Endothelial cell of umbilical vein (primary cell): ENCODE data around the gene DPP6. TPM values are rescaled to one million over a fixed set of nuclear protein-coding genes. Genes with fewer than 3 reads are reported as not detected.

Experiments
- BruUV-seq: library from RNA; stranded (reverse); fragments of 400-500 nt; replicated peaks from 2 replicates; lab custom pipeline; 2021; lab: Mats Ljungman, UMichigan
- CTCF ChIA-PET: fragments of 300-600, 350-600 bp; sonication (Branson Sonifier 250); formaldehyde crosslinking; loops from one replicate; lab custom pipeline; 2021; ENCODE audit warnings: antibody characterized with exemption, inconsistent platforms; lab: Charles Lee
- POLR2A ChIA-PET: fragments of 300-600, 350-600 bp; sonication (Branson Sonifier 250); formaldehyde crosslinking; loops from one replicate; lab custom pipeline; 2021; ENCODE audit warnings: antibody characterized with exemption, inconsistent platforms; lab: Charles Lee
- DNase-seq: peaks from one replicate; pipeline ENCODE4 v3.0.0-alpha.2; 2011; ENCODE audit warnings: low read depth, low spot score
- FAIRE-seq: peaks from 2 replicates; lab custom pipeline; 2011; peaks lifted over from hg19 to GRCh38; lab: Jason Lieb, UNC
- H2AFZ ChIP-seq: 2 replicates; pipeline ENCODE4 v1.6.0; 2012; ENCODE audit warnings: low read depth, low read length, control low read depth, inconsistent platforms
- H3K27ac ChIP-seq: 2 replicates; pipeline ENCODE4 v1.5.1; 2011; ENCODE audit warnings: low read depth, mild to moderate bottlenecking, control low read depth, low read length, moderate library complexity; ENCODE audit not compliant: insufficient read depth
- H3K27me3 ChIP-seq, 2 experiments: 2 replicates each; pipeline versions ENCODE4 v1.6.0 to v1.6.1; 2011; ENCODE audit warnings: low read length in 2 of 2, mixed read lengths in 1 of 2; ENCODE audit not compliant: control insufficient read depth in 2 of 2, insufficient read depth in 2 of 2
- H3K36me3 ChIP-seq, 2 experiments: 2 replicates in 1 of 2; 3 replicates in 1 of 2; pipeline ENCODE4 v1.5.1; 2011; ENCODE audit warnings: low read length in 2 of 2, mild to moderate bottlenecking in 1 of 2, moderate library complexity in 1 of 2; ENCODE audit not compliant: control insufficient read depth in 2 of 2, insufficient read depth in 2 of 2; ENCODE audit errors: extremely low read depth in 1 of 2
- H3K4me1 ChIP-seq: 3 replicates; pipeline ENCODE4 v1.5.1; 2011; ENCODE audit warnings: mild to moderate bottlenecking, low read length; ENCODE audit not compliant: control insufficient read depth, insufficient read depth; ENCODE audit errors: extremely low read depth
- H3K4me2 ChIP-seq: 2 replicates; pipeline ENCODE4 v1.6.1; 2011; ENCODE audit warnings: low read length, control low read depth, mixed read lengths; ENCODE audit not compliant: insufficient read depth
- H3K4me3 ChIP-seq, 3 experiments: fragments of 200-600 bp in 1 of 3; sonication (generic), shearing (Covaris generic) in 1 of 3; replicated peaks in 1 of 3; 2 replicates each; pipeline ENCODE4 v1.5.1; 2011 to 2016; ENCODE audit warnings: control low read depth in 3 of 3, low read length in 3 of 3, mild to moderate bottlenecking in 2 of 3, inconsistent platforms in 1 of 3, low read depth in 1 of 3, moderate library complexity in 1 of 3; ENCODE audit not compliant: insufficient read depth in 1 of 3
- H3K79me2 ChIP-seq: 2 replicates; pipeline ENCODE4 v1.6.0; 2012; ENCODE audit warnings: low read length, inconsistent platforms; ENCODE audit not compliant: control insufficient read depth, insufficient read depth
- H3K9ac ChIP-seq: replicated peaks from 2 replicates; pipeline ENCODE3; 2011; ENCODE audit warnings: low read length, control low read depth; ENCODE audit not compliant: insufficient read depth; ENCODE audit errors: extremely low read depth
- H3K9me1 ChIP-seq: replicated peaks from 3 replicates; pipeline ENCODE4 v1.6.0; 2011; ENCODE audit warnings: mild to moderate bottlenecking, low read length; ENCODE audit not compliant: control insufficient read depth, insufficient read depth; ENCODE audit errors: extremely low read depth
- H3K9me3 ChIP-seq: replicated peaks from 2 replicates; pipeline ENCODE4 v1.5.1; 2012; ENCODE audit warnings: low read length, inconsistent platforms; ENCODE audit not compliant: control insufficient read depth, insufficient read depth
- H4K20me1 ChIP-seq: replicated peaks from 2 replicates; pipeline ENCODE3; 2011; ENCODE audit warnings: mild to moderate bottlenecking, low read length; ENCODE audit not compliant: control insufficient read depth, insufficient read depth; ENCODE audit errors: extremely low read depth
- EZH2 ChIP-seq: IDR thresholded peaks from 2 replicates; pipeline ENCODE4 v1.6.1; 2012; ENCODE audit warnings: borderline replicate concordance, low read depth, mild to moderate bottlenecking, moderate library complexity, low read length, inconsistent platforms; ENCODE audit not compliant: severe bottlenecking
- GATA2 ChIP-seq: IDR thresholded peaks from 2 replicates; pipeline ENCODE4 v1.7.0; 2011; ENCODE audit warnings: low read depth, mild to moderate bottlenecking, moderate library complexity, mixed read lengths, low read length; ENCODE audit not compliant: insufficient read length, insufficient read depth
- JUN ChIP-seq: IDR thresholded peaks from 2 replicates; pipeline ENCODE4 v1.6.1; 2011; ENCODE audit warnings: borderline replicate concordance, low read depth; ENCODE audit not compliant: insufficient read length, insufficient read depth
- MYC ChIP-seq: IDR thresholded peaks from one replicate; pipeline ENCODE4 v1.6.1; 2011; ENCODE audit warnings: mild to moderate bottlenecking, low read depth, low read length
- POLR2A ChIP-seq: IDR thresholded peaks from 2 replicates; pipeline ENCODE4 v1.6.1; 2012; ENCODE audit warnings: low read depth, mild to moderate bottlenecking, control low read depth, low read length
- POLR2AphosphoS5 ChIP-seq: IDR thresholded peaks from 2 replicates; pipeline ENCODE4 v1.6.1; 2012; ENCODE audit warnings: low read depth, mild to moderate bottlenecking, control low read depth, low read length, moderate library complexity; ENCODE audit not compliant: insufficient read depth
- dilution Hi-C: fragments of 300-500 bp; cut with MboI; formaldehyde crosslinking; loops from one replicate; pipeline ENCODE4 v1.15.0; 2019; ENCODE audit warnings: low sequenced_read_pairs; ENCODE audit not compliant: extremely low pct_ligation_motif_present
- intact Hi-C: fragments of 100-400 bp; cut with micrococcal nuclease; formaldehyde crosslinking; loops from one replicate; pipeline ENCODE4 v1.10.0; 2022
- polyA plus RNA-seq, 4 experiments: library from polyadenylated mRNA; depleted of rRNA in 3 of 4; stranded (reverse) in 3 of 4; unstranded in 1 of 4; fragments of >200 nt; gene quantifications; 2 replicates each; pipeline versions ENCODE4 v1.2.1 to v1.2.3, GENCODE V29; 2011 to 2012; ENCODE audit warnings: missing spikeins in 1 of 4
- total RNA-seq: library from RNA; stranded (reverse); gene quantifications from 2 replicates; pipeline ENCODE4 v1.2.3, GENCODE V29; 2021
- TF ChIP-seq, protein P1 (sequence below), 2 donors: IDR thresholded peaks; 1 replicate in 1 of 2; 2 replicates in 1 of 2; pipeline ENCODE4 v1.5.1; 2011; ENCODE audit warnings: low read length in 2 of 2, mild to moderate bottlenecking in 2 of 2, moderate library complexity in 2 of 2, control low read depth in 1 of 2, inconsistent platforms in 1 of 2, low read depth in 1 of 2; ENCODE audit not compliant: insufficient read depth in 1 of 2; ENCODE audit errors: extremely low read depth in 1 of 2
- TF ChIP-seq, protein P2 (sequence below): IDR thresholded peaks from 2 replicates; pipeline ENCODE4 v1.6.1; 2011; ENCODE audit not compliant: insufficient read depth, insufficient read length

DPP6 gene
- total and polyA plus RNA-seq, 2 donors (not counting 3 experiments of a cell fraction or from before 2014, with no cell fraction given) = not detected

DNA sequence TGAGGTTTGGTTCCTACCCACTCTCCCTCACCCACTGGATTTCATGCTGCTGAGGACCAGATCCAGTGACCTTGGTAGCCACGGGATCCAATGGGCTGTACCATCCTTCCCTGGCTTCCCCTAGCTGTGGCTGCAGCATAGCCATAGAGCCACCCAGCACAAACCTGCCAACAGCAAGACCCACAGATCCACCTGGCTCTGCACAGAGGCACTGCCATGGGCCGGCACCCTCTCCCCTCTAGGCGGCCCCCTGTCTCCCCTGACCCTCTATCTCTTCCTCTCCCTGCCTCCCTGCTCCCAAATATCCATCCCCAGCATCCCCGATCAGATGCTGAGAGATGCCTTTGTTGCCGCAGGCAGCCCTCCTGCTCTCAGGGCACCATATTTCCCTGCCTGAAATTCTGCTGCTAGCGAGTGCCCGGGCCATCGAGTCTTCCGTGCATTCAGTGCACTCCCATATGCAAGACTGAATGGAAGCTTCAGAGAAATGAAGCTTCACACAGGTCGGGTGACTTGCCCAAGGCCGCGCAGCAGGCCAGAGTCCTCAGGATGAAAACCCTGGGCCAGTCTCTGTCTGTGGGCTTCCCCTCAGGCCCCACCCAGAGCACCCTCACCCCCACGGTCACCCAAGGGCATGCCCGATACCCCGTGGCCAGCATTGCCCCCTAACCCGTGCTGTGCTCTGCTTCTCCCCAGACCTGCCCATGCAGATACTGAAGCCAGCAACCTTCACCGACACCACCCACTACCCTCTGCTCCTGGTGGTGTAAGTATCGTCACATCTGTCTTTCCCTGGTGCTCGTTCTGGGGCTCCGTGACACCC, 819.9 kb downstream of the DPP6 start:
- ChIA-PET POLR2A (no interaction called here), CTCF (no interaction called here)
- Histone ChIP-seq H3K4me1 (no peaks in the 10 kb centered on the region), H2AFZ (no peak overlapping the region), H3K27ac (no peak overlapping the region), H3K36me3 (no peaks in the 10 kb centered on the region), H3K9me3 (no peaks in the 10 kb centered on the region), H3K9me1 (no peaks in the 10 kb centered on the region), H3K9ac (no peak overlapping the region), H4K20me1 (no peaks in the 10 kb centered on the region), H3K4me3 (no peak overlapping the region), H3K79me2 (no peaks in the 10 kb centered on the region), H3K27me3 (no peaks in the 10 kb centered on the region), H3K4me2 (no peak overlapping the region)
- intact Hi-C loops = no loop called here
- no peak for TF ChIP-seq POLR2A
- no peak for TF ChIP-seq EZH2
- TF ChIP-seq, protein P1, sequence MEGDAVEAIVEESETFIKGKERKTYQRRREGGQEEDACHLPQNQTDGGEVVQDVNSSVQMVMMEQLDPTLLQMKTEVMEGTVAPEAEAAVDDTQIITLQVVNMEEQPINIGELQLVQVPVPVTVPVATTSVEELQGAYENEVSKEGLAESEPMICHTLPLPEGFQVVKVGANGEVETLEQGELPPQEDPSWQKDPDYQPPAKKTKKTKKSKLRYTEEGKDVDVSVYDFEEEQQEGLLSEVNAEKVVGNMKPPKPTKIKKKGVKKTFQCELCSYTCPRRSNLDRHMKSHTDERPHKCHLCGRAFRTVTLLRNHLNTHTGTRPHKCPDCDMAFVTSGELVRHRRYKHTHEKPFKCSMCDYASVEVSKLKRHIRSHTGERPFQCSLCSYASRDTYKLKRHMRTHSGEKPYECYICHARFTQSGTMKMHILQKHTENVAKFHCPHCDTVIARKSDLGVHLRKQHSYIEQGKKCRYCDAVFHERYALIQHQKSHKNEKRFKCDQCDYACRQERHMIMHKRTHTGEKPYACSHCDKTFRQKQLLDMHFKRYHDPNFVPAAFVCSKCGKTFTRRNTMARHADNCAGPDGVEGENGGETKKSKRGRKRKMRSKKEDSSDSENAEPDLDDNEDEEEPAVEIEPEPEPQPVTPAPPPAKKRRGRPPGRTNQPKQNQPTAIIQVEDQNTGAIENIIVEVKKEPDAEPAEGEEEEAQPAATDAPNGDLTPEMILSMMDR (IDR thresholded peaks at IDR 0.05; ENCODE audit: extremely low read depth in 1 of 2, insufficient read depth in 1 of 2, low read depth in 1 of 2, low read length in 2 of 2) = no peak
- TF ChIP-seq JUN = no peak
- no peak for TF ChIP-seq POLR2AphosphoS5
- TF ChIP-seq, protein P2, sequence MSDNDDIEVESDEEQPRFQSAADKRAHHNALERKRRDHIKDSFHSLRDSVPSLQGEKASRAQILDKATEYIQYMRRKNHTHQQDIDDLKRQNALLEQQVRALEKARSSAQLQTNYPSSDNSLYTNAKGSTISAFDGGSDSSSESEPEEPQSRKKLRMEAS = no peak
- no peak for TF ChIP-seq MYC
- TF ChIP-seq GATA2 = no peak
- dilution Hi-C loops = no loop called here
- BruUV-seq = no TSS peak
- DNase-seq = no peak
- FAIRE-seq = no peak
